Endothelial cell of umbilical vein (primary cell): ENCODE data around the gene OR13J1. TPM values are rescaled to one million over a fixed set of nuclear protein-coding genes. Genes with fewer than 3 reads are reported as not detected.

Source experiments
- BruUV-seq: library from RNA; stranded (reverse); fragments of 400-500 nt; replicated peaks from 2 replicates; lab custom pipeline; 2021; lab: Mats Ljungman, UMichigan
- CTCF ChIA-PET: fragments of 300-600, 350-600 bp; sonication (Branson Sonifier 250); formaldehyde crosslinking; loops from one replicate; lab custom pipeline; 2021; ENCODE audit warnings: antibody characterized with exemption, inconsistent platforms; lab: Charles Lee
- POLR2A ChIA-PET: fragments of 300-600, 350-600 bp; sonication (Branson Sonifier 250); formaldehyde crosslinking; loops from one replicate; lab custom pipeline; 2021; ENCODE audit warnings: antibody characterized with exemption, inconsistent platforms; lab: Charles Lee
- DNase-seq: peaks from one replicate; pipeline ENCODE4 v3.0.0-alpha.2; 2011; ENCODE audit warnings: low read depth, low spot score
- FAIRE-seq: peaks from 2 replicates; lab custom pipeline; 2011; peaks lifted over from hg19 to GRCh38; lab: Jason Lieb, UNC
- H2AFZ ChIP-seq: 2 replicates; pipeline ENCODE4 v1.6.0; 2012; ENCODE audit warnings: low read depth, low read length, control low read depth, inconsistent platforms
- H3K27ac ChIP-seq: 2 replicates; pipeline ENCODE4 v1.5.1; 2011; ENCODE audit warnings: low read depth, mild to moderate bottlenecking, control low read depth, low read length, moderate library complexity; ENCODE audit not compliant: insufficient read depth
- H3K27me3 ChIP-seq, 2 experiments: 2 replicates each; pipeline versions ENCODE4 v1.6.0 to v1.6.1; 2011; ENCODE audit warnings: low read length in 2 of 2, mixed read lengths in 1 of 2; ENCODE audit not compliant: control insufficient read depth in 2 of 2, insufficient read depth in 2 of 2
- H3K36me3 ChIP-seq, 2 experiments: 2 replicates in 1 of 2; 3 replicates in 1 of 2; pipeline ENCODE4 v1.5.1; 2011; ENCODE audit warnings: low read length in 2 of 2, mild to moderate bottlenecking in 1 of 2, moderate library complexity in 1 of 2; ENCODE audit not compliant: control insufficient read depth in 2 of 2, insufficient read depth in 2 of 2; ENCODE audit errors: extremely low read depth in 1 of 2
- H3K4me1 ChIP-seq: 3 replicates; pipeline ENCODE4 v1.5.1; 2011; ENCODE audit warnings: mild to moderate bottlenecking, low read length; ENCODE audit not compliant: control insufficient read depth, insufficient read depth; ENCODE audit errors: extremely low read depth
- H3K4me2 ChIP-seq: 2 replicates; pipeline ENCODE4 v1.6.1; 2011; ENCODE audit warnings: low read length, control low read depth, mixed read lengths; ENCODE audit not compliant: insufficient read depth
- H3K4me3 ChIP-seq, 3 experiments: fragments of 200-600 bp in 1 of 3; sonication (generic), shearing (Covaris generic) in 1 of 3; replicated peaks in 1 of 3; 2 replicates each; pipeline ENCODE4 v1.5.1; 2011 to 2016; ENCODE audit warnings: control low read depth in 3 of 3, low read length in 3 of 3, mild to moderate bottlenecking in 2 of 3, inconsistent platforms in 1 of 3, low read depth in 1 of 3, moderate library complexity in 1 of 3; ENCODE audit not compliant: insufficient read depth in 1 of 3
- H3K79me2 ChIP-seq: 2 replicates; pipeline ENCODE4 v1.6.0; 2012; ENCODE audit warnings: low read length, inconsistent platforms; ENCODE audit not compliant: control insufficient read depth, insufficient read depth
- H3K9ac ChIP-seq: replicated peaks from 2 replicates; pipeline ENCODE3; 2011; ENCODE audit warnings: low read length, control low read depth; ENCODE audit not compliant: insufficient read depth; ENCODE audit errors: extremely low read depth
- H3K9me1 ChIP-seq: replicated peaks from 3 replicates; pipeline ENCODE4 v1.6.0; 2011; ENCODE audit warnings: mild to moderate bottlenecking, low read length; ENCODE audit not compliant: control insufficient read depth, insufficient read depth; ENCODE audit errors: extremely low read depth
- H3K9me3 ChIP-seq: replicated peaks from 2 replicates; pipeline ENCODE4 v1.5.1; 2012; ENCODE audit warnings: low read length, inconsistent platforms; ENCODE audit not compliant: control insufficient read depth, insufficient read depth
- H4K20me1 ChIP-seq: replicated peaks from 2 replicates; pipeline ENCODE3; 2011; ENCODE audit warnings: mild to moderate bottlenecking, low read length; ENCODE audit not compliant: control insufficient read depth, insufficient read depth; ENCODE audit errors: extremely low read depth
- JUN ChIP-seq: IDR thresholded peaks from 2 replicates; pipeline ENCODE4 v1.6.1; 2011; ENCODE audit warnings: borderline replicate concordance, low read depth; ENCODE audit not compliant: insufficient read length, insufficient read depth
- POLR2A ChIP-seq: IDR thresholded peaks from 2 replicates; pipeline ENCODE4 v1.6.1; 2012; ENCODE audit warnings: low read depth, mild to moderate bottlenecking, control low read depth, low read length
- dilution Hi-C: fragments of 300-500 bp; cut with MboI; formaldehyde crosslinking; loops from one replicate; pipeline ENCODE4 v1.15.0; 2019; ENCODE audit warnings: low sequenced_read_pairs; ENCODE audit not compliant: extremely low pct_ligation_motif_present
- intact Hi-C: fragments of 100-400 bp; cut with micrococcal nuclease; formaldehyde crosslinking; loops from one replicate; pipeline ENCODE4 v1.10.0; 2022
- polyA plus RNA-seq, 4 experiments: library from polyadenylated mRNA; depleted of rRNA in 3 of 4; stranded (reverse) in 3 of 4; unstranded in 1 of 4; fragments of >200 nt; gene quantifications; 2 replicates each; pipeline versions ENCODE4 v1.2.1 to v1.2.3, GENCODE V29; 2011 to 2012; ENCODE audit warnings: missing spikeins in 1 of 4
- total RNA-seq: library from RNA; stranded (reverse); gene quantifications from 2 replicates; pipeline ENCODE4 v1.2.3, GENCODE V29; 2021

Gene OR13J1
- total and polyA plus RNA-seq, 2 donors (not counting 3 experiments of a cell fraction or from before 2014, with no cell fraction given) = not detected

GRCh38 chr9:35842020-35842745 is 28.0 kb downstream of the OR13J1 start:
- no TSS peak for BruUV-seq

GRCh38 chr9:35841645-35841900 is 28.6 kb downstream of the OR13J1 start:
- intact Hi-C loops = no loop called here

More at GRCh38 chr9:35842020-35842745, 28.0 kb downstream of the OR13J1 start:
- peaks cover 16% of the 10 kb centered on the region for H3K4me1 ChIP-seq
- dilution Hi-C loops = no loop called here
- POLR2A ChIA-PET = no interaction called here
- no peak overlapping the region for H3K27ac ChIP-seq
- FAIRE-seq (no peak), DNase-seq (no peak)
- intact Hi-C loops = no loop called here
- peaks cover 0 to 18% of the 10 kb centered on the region in 2 experiments for H3K27me3 ChIP-seq
- TF ChIP-seq POLR2A = no peak
- TF ChIP-seq JUN = no peak
- no peaks in the 10 kb centered on the region for H3K9me1 ChIP-seq
- no peak overlapping the region for H3K4me2 ChIP-seq
- no peaks in the 10 kb centered on the region for H4K20me1 ChIP-seq
- no peaks in the 10 kb centered on the region for H3K79me2 ChIP-seq
- H3K9me3 ChIP-seq = no peaks in the 10 kb centered on the region
- no peak overlapping the region for H3K9ac ChIP-seq
- CTCF ChIA-PET = interaction anchor here (0.7 to 2.0 kb wide), 4 partner anchors 13 to 40 kb away, joined by 3 to 10 read pairs (median 4); partner anchors contain the start of gene TMEM8B
- no peak overlapping the region for H2AFZ ChIP-seq
- no peaks in the 10 kb centered on the region for H3K36me3 ChIP-seq
- no peak overlapping the region for H3K4me3 ChIP-seq

More at GRCh38 chr9:35841645-35841900, 28.6 kb downstream of the OR13J1 start:
- Histone ChIP-seq H3K36me3 (no peaks in the 10 kb centered on the region), H3K4me3 (no peak overlapping the region), H3K4me2 (no peak overlapping the region), H3K79me2 (no peaks in the 10 kb centered on the region), H3K27me3 (peaks cover 0 to 18% of the 10 kb centered on the region in 2 experiments), H3K4me1 (peaks cover 16% of the 10 kb centered on the region), H3K27ac (no peak overlapping the region), H3K9ac (no peak overlapping the region), H4K20me1 (no peaks in the 10 kb centered on the region), H3K9me1 (no peaks in the 10 kb centered on the region), H2AFZ (no peak overlapping the region), H3K9me3 (no peaks in the 10 kb centered on the region)
- ChIA-PET CTCF (interaction anchor here (0.7 to 2.7 kb wide), 4 partner anchors 12 to 41 kb away, joined by 3 to 10 read pairs (median 6); partner anchors contain the start of gene TMEM8B), POLR2A (no interaction called here)
- dilution Hi-C loops = no loop called here
- DNase-seq (no peak), FAIRE-seq (no peak)
- no TSS peak for BruUV-seq
- no peak for TF ChIP-seq JUN
